Hematopoietic multipotent progenitor cell treated with erythropoietin and hydrocortisone succinate and interleukin-3 and kit ligand, for 6 days (in vitro differentiated cells): ENCODE results near the gene HDGFL2.

Experiments used
- DNase-seq: peaks from one replicate; pipeline ENCODE4 v3.0.0-alpha.2; 2015

Gene HDGFL2

DNA sequence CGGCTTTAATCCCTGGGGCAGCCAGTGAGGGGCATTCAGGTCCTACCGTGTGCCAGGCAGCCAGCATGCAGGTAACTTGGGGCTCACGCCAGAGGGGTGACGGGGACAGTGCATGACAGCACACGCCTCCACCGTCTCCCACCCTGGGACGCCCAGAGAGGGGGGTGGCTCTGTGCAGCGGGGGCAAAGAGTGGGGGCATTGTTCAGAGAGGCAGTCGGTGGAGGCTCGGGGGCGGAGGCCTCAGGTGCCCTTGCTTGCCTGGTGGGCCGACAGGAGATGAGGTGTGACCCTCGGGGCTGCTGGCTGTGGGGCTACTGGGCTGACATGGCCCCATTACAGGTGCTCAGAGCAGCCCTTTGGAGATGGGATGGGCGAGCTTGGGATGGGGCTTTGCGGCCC lies 27.8 kb downstream of the HDGFL2 start:
- no peak for DNase-seq

DNA sequence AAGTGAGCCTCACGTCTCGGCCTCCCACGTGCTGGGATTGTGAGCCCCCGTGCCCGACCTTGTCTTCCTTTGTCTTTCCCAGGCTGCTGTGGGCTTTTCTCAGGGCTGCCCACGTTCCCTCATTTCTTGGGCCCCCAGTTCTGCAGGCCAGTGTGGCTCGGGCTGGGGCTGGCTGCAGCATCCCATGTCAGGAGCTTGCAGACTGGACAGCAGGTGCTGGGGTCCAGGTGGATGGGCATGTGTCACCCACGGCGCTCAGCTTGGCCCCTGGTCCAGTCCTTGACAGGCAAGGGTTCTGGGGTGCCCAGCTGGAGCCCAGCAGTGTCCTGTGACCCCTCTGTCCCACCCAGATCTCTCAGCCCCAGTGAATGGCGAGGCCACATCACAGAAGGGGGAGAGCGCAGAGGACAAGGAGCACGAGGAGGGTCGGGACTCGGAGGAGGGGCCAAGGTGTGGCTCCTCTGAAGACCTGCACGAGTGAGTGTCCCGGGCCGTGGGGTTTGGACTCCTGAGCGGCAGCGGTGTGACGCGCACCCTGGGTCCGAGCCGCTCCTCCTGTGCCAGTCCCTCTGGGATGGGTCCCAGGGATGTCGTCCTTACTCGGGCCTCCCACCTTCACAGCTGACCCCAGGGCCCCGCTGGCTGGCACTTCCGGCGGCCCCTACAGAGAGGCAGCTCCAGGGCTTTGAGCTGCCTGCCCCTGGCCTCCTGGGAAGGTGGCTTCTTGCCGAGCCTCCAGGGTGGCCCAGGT lies 28.9 kb downstream of the HDGFL2 start:
- no peak for DNase-seq

DNA sequence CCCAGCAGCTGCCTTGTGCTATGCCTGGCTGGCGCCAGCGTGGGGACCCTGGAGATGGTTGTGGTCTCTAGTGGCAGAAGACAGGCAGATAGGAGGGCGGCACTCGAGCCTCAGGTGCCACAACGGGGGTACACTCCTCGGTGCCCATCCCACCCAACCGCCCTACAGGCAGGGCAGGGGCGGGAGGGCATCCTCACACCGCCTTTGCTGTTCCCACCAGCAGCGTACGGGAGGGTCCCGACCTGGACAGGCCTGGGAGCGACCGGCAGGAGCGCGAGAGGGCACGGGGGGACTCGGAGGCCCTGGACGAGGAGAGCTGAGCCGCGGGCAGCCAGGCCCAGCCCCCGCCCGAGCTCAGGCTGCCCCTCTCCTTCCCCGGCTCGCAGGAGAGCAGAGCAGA lies 29.6 kb downstream of the HDGFL2 start:
- DNase-seq = no peak

DNA sequence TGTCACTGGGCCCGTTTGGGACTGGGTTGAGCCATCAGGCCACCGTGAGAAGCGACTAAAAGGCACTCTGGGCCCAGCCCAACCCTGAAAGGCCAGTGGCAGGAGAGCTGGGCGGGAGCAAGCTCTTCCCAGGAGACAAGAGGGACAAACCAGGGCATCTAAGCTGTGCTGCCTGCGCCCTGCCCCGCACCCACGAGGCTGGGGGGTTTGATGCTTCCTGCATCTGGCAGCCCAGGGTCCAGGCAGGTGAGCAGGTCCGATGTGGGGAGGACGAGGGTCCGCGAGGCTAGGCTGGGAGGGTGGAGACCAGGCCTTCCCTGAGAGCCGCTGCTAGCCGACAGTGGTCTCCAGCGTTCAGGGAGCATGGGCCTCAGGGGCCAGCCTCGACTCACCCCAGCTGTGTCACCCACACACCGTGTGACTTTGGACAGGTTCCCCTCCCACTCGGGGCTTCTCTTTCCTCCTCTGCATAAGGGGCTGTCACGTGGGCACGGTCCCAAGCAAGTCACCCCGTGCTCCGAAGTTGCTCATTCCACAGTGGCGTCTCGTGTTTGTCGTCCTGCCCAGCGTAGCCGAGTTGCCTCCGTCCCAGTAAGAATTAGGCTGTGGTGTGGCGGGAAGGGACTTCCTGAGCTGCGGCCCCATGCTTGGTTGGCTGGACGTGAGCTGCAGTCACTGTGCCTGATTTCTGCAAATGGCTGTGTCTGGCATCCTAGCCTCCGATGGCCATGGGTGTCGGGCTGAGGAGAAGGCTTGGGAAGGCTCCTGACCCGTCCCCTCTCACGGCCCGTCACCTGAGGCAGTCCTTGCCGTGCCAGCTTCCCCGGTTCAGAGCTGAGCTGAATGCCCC lies 30.4 kb downstream of the HDGFL2 start:
- no peak for DNase-seq

DNA sequence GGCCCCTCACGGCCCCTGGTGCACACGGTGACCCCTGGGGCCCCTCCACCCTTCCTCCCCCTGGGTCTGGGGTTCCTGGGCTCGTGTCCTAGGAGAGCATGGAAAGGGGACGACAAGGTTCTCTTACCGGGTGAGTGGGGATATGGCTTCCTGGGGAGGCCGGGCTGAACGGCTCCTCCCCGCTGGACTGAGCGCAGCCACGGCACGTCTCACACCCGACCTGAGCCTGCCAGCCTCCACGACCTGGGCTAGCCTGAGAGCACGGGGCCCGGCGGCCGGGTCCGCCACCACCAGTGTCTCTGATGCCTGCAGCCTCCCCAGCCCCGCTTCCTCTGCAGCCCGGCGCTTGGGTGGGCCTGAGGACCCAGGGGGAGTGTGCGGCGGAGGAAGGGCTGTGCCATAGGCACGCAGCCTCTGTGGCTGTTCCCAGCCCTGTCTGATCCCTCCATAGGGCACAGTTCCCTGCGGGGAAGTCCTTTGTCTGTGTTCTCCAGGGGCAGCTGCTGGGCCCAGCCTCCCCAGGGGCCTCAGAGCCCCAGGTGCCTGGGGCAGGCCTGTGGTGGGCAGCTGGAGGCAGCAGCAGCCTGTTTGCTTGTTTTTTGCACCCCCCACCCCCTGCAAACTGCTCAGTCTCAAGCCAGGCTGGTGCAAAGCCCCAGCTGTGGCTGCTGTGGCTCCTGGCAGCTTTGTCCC lies 31.2 kb downstream of the HDGFL2 start:
- no peak for DNase-seq

DNA sequence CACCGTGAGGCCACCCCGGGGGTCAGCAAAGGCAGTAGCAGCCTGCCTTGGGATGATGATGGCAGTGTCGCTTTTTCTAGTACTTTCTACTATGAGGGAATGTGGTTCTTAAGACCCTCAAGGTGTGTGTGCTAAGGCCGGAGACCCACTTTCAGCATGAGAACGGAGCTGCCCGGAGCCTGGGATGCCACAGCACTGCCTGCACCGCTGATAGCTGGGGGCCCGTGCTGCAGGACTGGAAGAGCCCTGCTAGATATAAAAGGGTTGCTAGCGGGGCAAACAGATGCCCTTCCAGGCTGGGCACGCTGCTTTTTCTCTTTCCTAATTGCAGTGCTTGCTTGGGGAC lies 31.7 kb downstream of the HDGFL2 start:
- DNase-seq = no peak

DNA sequence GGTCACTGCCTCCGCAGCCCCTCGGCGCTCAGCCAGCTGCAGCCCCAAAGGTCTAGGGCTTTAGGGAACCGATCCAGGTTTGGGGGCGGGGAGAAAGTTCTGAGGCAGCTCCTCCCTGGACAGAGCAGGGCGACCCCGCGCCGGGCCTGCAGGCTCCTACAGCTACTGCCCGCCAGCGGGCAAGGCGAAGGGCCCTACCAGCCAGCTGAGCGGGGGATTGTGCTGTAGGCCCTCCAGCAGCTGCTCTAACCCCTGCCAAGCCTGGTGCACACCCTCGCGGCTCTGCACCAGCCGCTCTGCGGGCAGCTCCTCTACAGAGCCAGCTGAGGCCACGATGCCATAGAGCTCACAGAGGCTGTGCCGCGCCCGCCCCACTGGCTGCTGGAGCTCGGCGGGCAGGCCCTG lies 32.2 kb downstream of the HDGFL2 start:
- DNase-seq = no peak

DNA sequence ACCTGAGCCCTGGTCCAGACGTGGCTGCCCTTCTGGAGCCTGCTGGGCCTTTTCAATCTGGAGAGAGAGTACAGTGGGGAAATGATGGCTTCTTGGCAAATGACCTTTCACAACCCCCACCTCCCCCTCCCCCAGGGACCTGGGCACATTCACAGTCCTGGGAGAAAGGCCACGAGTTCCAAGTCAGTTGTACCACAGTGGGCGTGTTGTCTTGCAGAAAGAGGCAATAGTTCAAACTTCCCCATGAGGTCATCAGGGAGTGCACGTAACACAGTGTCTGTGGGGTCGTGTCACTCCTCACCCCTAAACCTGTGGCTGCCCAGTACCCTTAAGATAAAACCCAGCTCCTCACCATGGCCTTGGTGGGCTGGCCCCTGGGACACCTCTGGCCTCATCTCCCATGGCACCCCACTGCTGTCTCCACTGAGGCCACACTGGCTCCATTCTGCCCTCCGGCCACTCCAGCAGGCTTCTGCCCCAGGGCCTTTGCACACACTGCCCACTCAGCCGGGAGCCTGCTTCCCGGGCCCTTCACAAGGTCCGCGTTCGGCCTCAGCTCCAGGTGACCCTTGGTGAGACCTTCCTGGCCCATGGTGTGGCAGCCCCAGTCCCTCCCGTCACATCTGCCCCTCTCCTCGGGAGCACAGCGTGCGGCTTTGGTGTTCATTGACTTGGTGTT lies 32.9 kb downstream of the HDGFL2 start:
- DNase-seq = no peak

DNA sequence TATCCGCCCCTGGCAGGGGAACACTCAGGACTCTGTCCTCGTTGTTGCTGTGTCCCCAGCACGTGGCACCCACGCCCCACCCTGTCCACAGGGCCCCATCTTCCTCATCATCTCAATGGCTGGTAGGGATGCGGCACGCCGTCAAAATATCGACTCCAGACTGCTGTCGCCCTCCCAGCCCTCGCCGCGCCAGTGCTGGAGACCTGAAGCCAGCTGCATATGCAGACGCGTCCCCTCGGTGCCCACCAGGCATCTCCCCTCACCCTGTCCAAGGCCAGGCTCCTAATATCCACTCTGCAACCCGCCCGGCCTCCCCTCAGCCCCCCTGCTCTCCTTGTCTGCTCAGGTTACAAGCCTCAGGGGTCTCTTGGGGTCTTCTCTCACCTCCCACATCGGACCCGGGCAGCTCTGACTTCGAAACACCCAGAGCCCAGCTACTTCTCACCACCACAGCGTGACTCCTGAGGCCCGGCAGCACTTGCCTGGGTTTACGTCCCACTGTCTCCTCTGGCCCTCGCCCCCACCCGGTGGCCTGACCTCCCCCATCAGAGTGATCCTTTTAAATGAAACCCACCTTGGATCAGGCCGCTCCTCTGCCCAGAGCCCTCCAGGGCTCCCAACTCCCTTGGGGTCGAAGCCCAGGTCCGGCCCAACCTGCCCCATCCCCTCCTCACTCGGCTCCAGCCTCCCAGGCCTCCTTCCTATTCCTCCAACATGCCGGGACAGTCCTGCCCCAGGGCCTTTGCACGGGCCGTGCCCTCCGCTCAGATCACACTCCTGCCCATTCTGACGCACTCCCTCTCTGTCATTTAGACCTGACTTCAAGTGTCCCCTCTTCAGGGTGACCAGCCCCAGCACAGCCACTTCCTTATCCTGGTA lies 33.7 kb downstream of the HDGFL2 start:
- no peak for DNase-seq

DNA sequence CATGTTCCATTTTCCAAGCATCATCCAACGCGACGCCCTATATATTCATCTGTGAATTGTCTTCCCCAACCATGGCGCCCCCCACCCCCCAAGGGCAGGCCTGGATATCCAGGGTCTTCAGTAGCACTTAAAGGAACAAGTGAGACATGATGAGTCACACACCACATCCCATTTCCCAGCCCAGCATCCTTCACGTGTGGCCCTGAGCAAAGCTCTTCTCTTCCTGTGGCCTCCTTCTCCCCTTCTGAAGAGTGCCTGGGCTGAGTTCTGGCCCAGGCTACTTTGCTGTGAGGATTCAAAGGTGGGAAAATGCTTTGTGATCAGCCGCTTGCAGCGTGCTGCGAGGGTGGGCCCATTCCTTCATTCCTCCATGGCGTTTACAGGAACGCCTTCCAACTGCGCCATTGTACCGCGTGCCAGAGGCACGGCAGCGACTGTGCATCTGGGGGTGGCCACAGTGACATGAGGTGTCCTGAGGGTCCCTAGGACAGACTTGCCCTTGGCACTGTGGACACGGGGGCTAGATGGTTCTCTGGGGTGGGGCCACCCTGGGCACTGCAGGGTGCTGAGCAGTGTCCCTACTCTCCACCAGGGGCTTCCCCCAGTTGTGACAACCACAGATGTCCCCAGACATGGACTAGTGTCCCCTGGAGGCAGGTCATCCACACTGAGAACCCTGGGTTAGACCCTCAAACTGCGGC lies 34.5 kb downstream of the HDGFL2 start:
- DNase-seq = no peak

DNA sequence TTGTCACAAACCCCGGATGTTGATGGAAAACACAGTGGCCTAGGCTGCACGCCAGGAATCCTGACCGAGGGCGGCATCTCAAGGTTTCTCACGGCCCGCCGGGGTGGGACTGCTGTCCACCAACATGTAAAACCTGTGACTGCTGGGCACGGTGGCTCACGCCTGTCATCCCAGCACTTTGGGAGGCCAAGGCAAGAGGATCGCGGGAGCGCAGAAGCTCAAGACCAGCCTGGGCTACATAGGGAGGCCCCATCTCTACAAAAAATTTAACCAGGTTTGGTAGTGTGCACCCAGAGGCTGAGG lies 35.0 kb downstream of the HDGFL2 start:
- no peak for DNase-seq

DNA sequence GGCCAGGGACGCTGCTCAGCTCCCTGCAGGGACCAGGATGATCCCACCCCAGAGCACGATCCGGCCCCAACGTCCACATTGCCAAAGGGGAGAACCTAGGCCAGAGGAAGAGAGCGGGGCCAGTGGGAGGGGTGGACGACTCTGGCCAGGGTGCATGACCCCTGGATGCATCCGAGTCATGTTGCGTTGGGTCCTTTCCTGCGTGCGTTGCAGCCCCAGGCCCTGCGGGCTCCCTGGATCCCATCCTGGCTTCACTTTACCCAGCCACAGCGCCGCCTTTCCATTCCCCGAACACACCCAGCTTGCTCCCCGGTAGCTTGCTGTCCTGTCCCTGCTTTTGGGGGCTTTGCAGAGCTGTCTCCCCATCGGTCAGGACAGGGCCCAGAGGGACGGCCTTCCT lies 35.7 kb downstream of the HDGFL2 start:
- no peak for DNase-seq

DNA sequence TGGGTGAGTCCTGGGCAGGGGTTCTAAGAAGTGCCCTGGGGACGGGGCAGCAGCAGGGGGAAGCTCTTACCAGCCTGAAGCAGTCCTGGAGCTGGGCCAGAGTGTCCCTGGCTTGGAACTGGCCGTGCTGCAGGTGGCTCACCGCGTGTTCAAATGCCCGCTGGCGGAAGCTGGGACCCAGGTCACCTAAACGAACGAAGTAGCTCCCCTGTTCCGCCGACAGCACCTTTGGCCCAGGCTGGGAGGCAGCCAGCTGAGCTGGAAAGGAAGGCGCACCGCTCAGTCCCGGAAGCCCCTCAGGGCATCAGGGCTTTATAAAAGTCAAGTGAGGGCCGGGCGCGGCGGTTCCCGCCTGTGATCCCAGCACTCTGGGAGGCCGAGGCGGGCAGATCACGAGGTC lies 36.6 kb downstream of the HDGFL2 start:
- DNase-seq = no peak

DNA sequence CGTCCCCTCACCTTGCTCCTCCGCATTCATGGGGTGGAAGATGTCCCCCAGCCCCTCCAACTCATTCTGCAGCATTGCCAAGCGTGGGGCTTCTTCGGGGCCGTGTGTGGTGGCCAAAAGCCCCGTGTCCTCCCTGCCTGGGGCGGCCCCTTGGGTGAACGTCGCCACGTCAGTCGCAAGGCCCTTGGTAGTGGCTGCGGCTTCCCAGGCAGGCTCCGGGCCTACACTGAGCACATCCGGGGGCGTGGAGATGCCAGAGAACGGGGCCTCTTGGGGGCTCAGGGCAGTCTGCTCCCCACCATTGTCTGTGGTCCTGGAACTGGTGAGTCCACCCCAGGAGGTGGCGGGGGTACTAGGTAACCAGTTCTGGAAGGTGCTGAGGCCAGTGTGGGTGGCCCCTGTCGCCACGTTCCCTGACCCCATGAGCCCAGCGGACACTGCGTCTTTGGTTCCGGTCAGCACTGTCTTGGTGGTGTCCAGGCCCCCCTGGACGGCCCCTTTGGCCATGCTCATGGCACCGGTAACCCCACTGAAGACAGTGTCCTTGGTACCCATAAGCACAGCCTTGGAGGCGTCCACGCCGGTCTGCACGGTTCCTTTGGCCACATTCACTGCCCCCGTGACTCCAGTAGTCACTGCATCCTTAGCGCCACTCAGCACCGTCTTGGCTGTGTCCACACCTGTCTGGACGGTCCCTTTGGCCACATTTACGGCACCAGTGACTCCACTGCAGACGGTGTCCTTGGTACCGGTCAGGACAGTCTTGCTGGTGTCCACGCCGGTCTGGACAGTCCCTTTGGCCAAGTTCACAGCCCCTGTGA lies 38.5 kb downstream of the HDGFL2 start:
- no peak for DNase-seq

DNA sequence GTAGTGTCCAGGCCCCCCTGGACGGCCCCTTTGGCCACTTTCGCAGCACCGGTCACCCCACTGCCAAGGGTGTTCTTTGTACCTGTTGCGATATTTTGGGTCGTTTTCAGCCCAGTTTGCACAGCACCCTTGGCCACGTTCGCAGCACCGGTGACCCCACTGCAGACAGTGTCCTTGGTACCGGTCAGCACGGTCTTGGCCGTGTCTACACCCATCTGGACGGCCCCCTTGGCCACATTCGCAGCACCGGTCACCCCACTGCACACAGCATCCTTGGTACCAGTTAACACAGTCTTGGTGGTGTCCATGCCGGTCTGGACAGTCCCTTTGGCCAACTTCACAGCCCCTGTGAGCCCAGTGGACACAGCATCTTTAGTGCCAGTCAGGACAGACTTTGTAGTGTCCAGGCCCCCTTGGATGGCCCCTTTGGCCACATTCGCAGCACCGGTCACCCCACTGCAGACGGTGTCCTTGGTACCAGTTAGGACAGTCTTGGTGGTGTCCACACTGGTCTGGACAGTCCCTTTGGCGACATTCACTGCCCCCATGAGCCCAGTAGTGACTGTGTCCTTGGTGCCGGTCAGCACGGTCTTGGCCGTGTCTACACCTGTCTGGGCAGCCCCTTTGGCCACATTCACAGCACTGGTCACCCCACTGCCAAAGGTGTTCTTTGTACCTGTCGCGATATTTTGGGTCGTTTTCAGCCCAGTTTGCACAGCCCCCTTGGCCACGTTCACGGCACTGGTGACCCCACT lies 39.4 kb downstream of the HDGFL2 start:
- no peak for DNase-seq

DNA sequence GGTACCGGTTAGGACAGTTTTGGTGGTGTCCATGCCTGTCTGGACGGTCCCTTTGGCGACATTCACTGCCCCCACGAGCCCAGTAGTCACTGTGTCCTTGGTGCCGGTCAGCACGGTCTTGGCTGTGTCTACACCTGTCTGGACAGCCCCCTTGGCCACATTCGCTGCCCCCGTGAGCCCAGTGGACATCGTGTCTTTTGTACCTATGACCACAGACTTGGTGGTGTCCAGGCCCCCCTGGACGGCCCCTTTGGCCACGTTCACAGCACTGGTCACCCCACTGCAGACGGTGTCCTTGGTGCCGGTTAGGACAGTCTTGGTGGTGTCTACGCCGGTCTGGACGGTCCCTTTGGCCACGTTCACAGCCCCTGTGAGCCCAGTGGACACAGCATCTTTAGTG lies 40.0 kb downstream of the HDGFL2 start:
- no peak for DNase-seq

DNA sequence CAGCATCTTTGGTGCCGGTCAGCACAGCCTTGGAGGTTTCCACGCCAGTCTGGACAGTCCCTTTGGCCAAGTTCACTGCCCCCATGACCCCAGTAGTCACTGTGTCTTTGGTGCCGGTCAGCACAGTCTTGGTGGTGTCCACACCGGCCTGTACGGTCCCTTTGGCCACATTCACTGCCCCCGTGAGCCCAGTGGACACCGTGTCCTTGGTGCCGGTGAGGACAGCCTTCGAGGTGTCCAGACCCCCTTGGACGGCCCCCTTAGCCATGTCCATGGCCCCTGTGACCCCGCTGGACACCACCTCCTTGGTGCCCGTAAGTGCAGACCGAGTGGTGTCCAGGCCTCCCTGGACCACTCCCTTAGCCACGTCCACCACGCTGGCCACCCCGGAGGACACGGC lies 41.2 kb downstream of the HDGFL2 start:
- DNase-seq = no peak

DNA sequence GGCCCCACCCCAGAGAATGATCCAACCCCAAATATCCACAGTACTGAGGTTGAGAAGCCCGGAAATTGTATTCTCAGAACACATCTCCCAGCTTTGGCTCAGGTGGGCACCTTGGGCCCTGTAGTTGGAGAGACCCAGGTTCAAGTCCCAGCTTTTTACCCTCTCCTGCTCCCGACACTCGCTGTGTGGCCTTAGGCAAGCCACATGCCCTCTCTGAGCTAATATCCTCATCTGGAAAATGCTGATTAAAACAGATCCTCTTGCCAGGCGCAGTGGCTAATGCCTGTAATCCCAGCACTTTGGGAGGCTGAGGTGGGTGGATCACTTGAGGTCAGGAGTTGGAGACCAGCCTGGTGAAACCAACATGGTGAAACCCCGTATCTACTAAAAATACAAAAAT lies 43.6 kb downstream of the HDGFL2 start:
- no peak for DNase-seq

DNA sequence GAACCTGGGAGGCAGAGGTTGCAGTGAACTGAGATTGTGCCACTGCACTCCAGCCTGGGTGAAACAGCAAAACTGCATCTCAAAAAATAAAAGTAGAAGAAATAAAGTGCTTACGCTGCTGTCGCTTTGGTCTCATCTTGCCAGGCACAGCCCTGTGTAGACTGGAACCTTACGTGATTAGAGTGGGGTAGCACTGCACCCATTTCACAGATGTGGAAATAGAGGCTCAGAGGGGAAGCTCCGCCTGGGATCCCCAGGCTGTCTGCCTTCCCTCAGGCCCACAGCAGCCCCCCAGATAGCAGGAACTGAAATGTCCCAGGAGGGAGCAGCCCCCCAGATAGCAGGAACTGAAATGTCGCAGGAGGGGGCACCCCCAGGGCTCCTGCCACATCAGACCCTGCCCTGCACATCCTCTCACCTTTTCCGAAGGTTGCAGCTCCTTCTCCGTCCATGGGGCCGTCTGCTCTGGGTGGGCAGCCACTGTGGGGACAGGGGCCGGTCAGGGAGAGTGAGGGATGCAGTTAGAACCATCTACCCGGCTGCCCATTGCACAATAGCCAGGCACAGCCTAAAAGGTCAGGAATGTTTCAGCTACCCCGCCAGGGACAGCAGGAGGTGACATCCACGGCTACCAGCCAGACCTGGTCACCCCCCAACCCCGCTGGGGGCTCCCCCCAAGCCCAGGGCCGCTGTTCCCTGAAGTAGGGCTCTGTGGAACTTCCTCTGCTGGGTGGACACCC lies 44.3 kb downstream of the HDGFL2 start:
- no peak for DNase-seq

DNA sequence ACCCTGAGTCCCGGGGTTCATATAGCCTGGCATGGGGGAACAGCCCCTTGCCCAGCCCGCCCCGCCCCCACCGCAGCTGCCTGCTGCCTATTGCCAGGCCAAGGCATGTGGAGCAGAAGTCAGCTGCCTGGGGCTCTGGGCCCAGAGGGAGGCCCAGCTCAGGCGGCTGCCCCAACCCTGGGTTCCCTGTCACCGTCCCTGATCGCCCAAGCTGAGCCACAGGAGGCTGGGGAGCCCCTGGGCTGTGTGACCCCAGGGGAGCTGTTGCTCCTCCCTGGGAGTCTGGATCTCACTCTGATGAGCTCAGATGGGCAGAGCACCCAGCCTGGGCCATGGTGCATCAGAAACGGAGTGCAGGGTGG lies 44.8 kb downstream of the HDGFL2 start:
- no peak for DNase-seq
